SU-DHL-6 (cell line): Measurements from ENCODE around the gene PRSS57.

ENCODE experiments used
- H2AFZ ChIP-seq: fragments of 200-600 bp; sonication (generic); 2 replicates; pipeline ENCODE4 v1.6.1; 2014; ENCODE audit warnings: low read depth, mild to moderate bottlenecking, moderate library complexity, mixed read lengths, antibody characterized with exemption, low read length; ENCODE audit not compliant: severe bottlenecking
- H3F3A ChIP-seq: fragments of 200-600 bp; shearing (Covaris generic); 2 replicates; pipeline ENCODE4 v1.6.0; 2016; ENCODE audit warnings: antibody characterized with exemption, mild to moderate bottlenecking; ENCODE audit not compliant: insufficient read depth
- H3K27ac ChIP-seq: fragments of 200-600 bp; sonication (generic); 2 replicates; pipeline ENCODE4 v1.5.1; 2016; ENCODE audit warnings: low read depth, mild to moderate bottlenecking, low read length, moderate library complexity, mixed read lengths
- H3K27me3 ChIP-seq: fragments of 200-600 bp; sonication (generic), shearing (Covaris generic); 2 replicates; pipeline ENCODE4 v1.6.0; 2014; ENCODE audit warnings: mild to moderate bottlenecking, low read length
- H3K36me3 ChIP-seq: fragments of 200-600 bp; sonication (generic); 2 replicates; pipeline ENCODE4 v1.6.1; 2014; ENCODE audit warnings: mild to moderate bottlenecking, low read length, mixed read lengths
- H3K4me2 ChIP-seq: fragments of 300-600, 200-600 bp; shearing (Covaris generic), sonication (generic); 2 replicates; pipeline ENCODE4 v1.6.0; 2014; ENCODE audit warnings: low read length, low read depth, mild to moderate bottlenecking; ENCODE audit not compliant: poor library complexity, severe bottlenecking
- H3K4me3 ChIP-seq: fragments of 200-600 bp; sonication (generic); 2 replicates; pipeline ENCODE4 v1.5.1; 2014; ENCODE audit warnings: antibody characterized with exemption, low read length, mild to moderate bottlenecking, mixed read lengths; ENCODE audit not compliant: insufficient read depth, poor library complexity, severe bottlenecking
- H3K79me2 ChIP-seq: fragments of 200-600 bp; sonication (generic); 2 replicates; pipeline ENCODE4 v1.6.1; 2014; ENCODE audit warnings: mild to moderate bottlenecking, low read length, moderate library complexity; ENCODE audit not compliant: insufficient read depth
- H3K9ac ChIP-seq: fragments of 200-600 bp; sonication (generic); 2 replicates; pipeline ENCODE4 v1.7.0; 2014; ENCODE audit warnings: mild to moderate bottlenecking, low read length
- H3K9me2 ChIP-seq: fragments of 200-600 bp; sonication (generic); replicated peaks from 2 replicates; pipeline ENCODE4 v1.6.1; 2014; ENCODE audit warnings: low read length; ENCODE audit not compliant: insufficient read depth
- H3K9me3 ChIP-seq: fragments of 200-600 bp; sonication (generic); 2 replicates; pipeline ENCODE4 v1.6.1; 2014; ENCODE audit warnings: low read length, mixed read lengths; ENCODE audit not compliant: insufficient read depth
- H4K20me1 ChIP-seq: fragments of 200-600 bp; sonication (generic); 2 replicates; pipeline ENCODE4 v1.6.1; 2014; ENCODE audit warnings: low read depth, mild to moderate bottlenecking, antibody characterized with exemption, low read length, moderate library complexity, mixed read lengths
- EZH2phosphoT487 ChIP-seq: fragments of 200-600 bp; sonication (generic), shearing (Covaris generic); conservative IDR thresholded peaks from 2 replicates; pipeline ENCODE4 v1.6.1; 2018; ENCODE audit warnings: mild to moderate bottlenecking, antibody characterized with exemption, low read length, moderate library complexity, mixed read lengths
- TF ChIP-seq, protein P1 (sequence below): fragments of 200-600 bp; sonication (generic); IDR thresholded peaks from one replicate; pipeline ENCODE4 v1.5.1; 2017; ENCODE audit warnings: antibody characterized with exemption, mild to moderate bottlenecking, low read length, moderate library complexity; ENCODE audit not compliant: insufficient read depth, poor library complexity, severe bottlenecking

PRSS57 gene

DNA sequence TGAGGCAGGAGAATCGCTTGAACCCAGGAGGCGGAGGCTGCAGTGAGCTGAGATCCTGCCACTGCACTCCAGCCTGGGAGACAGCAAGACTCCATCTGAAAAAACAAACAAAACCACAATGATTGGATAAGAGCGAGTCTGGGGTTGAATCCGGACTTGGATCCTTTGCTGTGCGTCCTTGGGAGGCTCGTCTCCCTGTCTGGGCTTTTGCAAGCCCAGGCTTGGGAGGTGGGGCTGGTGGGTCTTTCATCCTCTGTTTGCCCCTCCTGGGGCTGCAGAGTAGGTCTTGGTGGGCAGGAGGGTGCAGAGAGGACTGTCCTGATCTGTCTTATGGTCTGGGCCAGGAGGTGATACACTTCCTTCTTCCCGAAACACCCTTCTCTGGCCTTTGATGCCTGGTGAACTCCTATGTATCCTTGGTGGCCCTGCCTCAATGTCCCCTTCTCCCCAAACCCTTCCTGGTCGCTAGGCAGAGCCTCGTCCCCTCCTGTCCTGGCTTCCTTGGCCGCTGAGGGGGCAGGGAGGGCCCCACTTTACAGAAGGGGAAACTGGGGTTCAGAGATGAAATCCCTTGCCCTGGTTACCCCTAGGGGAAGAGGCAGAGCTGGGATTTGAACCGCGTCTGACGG is 30.3 kb upstream of the PRSS57 start:
- no peak overlapping the region for H2AFZ ChIP-seq
- TF ChIP-seq, protein P1, sequence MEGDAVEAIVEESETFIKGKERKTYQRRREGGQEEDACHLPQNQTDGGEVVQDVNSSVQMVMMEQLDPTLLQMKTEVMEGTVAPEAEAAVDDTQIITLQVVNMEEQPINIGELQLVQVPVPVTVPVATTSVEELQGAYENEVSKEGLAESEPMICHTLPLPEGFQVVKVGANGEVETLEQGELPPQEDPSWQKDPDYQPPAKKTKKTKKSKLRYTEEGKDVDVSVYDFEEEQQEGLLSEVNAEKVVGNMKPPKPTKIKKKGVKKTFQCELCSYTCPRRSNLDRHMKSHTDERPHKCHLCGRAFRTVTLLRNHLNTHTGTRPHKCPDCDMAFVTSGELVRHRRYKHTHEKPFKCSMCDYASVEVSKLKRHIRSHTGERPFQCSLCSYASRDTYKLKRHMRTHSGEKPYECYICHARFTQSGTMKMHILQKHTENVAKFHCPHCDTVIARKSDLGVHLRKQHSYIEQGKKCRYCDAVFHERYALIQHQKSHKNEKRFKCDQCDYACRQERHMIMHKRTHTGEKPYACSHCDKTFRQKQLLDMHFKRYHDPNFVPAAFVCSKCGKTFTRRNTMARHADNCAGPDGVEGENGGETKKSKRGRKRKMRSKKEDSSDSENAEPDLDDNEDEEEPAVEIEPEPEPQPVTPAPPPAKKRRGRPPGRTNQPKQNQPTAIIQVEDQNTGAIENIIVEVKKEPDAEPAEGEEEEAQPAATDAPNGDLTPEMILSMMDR: no peak
- TF ChIP-seq EZH2phosphoT487: no peak
- no peaks in the 10 kb centered on the region for H3K9me3 ChIP-seq
- H3K9me2 ChIP-seq: no peaks in the 10 kb centered on the region
- H3F3A ChIP-seq: no peaks in the 10 kb centered on the region
- H3K36me3 ChIP-seq: no peaks in the 10 kb centered on the region
- no peak overlapping the region for H3K9ac ChIP-seq
- H3K27me3 ChIP-seq: no peaks in the 10 kb centered on the region
- H3K27ac ChIP-seq: no peak overlapping the region
- no peak overlapping the region for H3K4me3 ChIP-seq
- no peaks in the 10 kb centered on the region for H4K20me1 ChIP-seq
- H3K4me2 ChIP-seq: no peak overlapping the region
- H3K79me2 ChIP-seq: no peaks in the 10 kb centered on the region

DNA sequence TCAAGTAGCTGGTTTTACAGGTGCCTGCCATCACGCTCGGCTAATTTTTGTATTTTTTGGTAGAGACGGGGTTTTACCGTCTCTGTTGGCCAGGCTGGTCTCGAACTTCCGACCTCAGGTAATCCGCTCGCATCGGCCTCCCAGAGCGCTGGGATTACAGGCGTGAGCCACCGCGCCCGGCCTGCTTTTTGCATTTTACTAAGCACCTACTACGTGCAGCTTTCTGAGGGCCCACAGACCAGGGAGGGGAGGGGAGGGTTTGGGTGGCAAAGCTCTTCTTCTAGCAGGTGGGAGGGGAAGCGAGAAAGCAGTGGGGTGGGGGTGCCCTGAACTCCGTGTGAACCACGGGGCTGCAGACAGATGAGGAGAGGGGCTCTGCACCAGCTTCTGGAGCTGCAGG is 28.5 kb upstream of the PRSS57 start:
- no peak overlapping the region for H2AFZ ChIP-seq
- no peaks in the 10 kb centered on the region for H3K79me2 ChIP-seq
- H3K27me3 ChIP-seq: no peaks in the 10 kb centered on the region
- H3K27ac ChIP-seq: no peak overlapping the region
- no peak overlapping the region for H3K4me2 ChIP-seq
- no peak overlapping the region for H3K9ac ChIP-seq
- no peaks in the 10 kb centered on the region for H3K9me3 ChIP-seq
- TF ChIP-seq, protein P1: no peak
- TF ChIP-seq EZH2phosphoT487: no peak
- no peak overlapping the region for H3K4me3 ChIP-seq
- no peaks in the 10 kb centered on the region for H3K36me3 ChIP-seq
- no peaks in the 10 kb centered on the region for H3K9me2 ChIP-seq
- H4K20me1 ChIP-seq: no peaks in the 10 kb centered on the region
- H3F3A ChIP-seq: no peaks in the 10 kb centered on the region

DNA sequence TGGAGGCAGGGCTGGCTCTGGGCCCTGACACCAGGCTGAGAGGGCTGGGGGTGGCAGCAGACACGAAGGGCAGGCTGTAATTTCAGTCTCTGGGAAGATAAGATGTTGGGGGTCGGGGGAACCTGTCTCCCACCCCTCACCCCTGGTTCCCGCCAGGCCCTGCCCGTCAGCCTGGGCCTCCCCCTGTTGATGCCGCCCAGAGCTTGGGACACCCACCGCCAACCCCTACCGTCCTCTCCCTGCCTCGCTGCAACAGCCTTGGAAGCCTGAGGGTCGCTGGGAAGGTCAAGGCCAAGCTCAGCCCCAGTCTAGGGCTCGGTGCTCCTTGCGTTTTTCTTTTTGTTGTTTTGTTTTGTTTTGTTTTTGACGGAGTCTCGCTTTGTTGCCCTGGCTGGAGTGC is 28.0 kb upstream of the PRSS57 start:
- Histone ChIP-seq H3F3A (no peaks in the 10 kb centered on the region), H3K27ac (no peak overlapping the region), H4K20me1 (no peaks in the 10 kb centered on the region), H3K9ac (no peak overlapping the region), H3K9me3 (no peaks in the 10 kb centered on the region), H2AFZ (no peak overlapping the region), H3K4me2 (no peak overlapping the region), H3K36me3 (no peaks in the 10 kb centered on the region), H3K4me3 (no peak overlapping the region), H3K79me2 (no peaks in the 10 kb centered on the region), H3K27me3 (no peaks in the 10 kb centered on the region), H3K9me2 (no peaks in the 10 kb centered on the region)
- TF ChIP-seq, protein P1: no peak
- TF ChIP-seq EZH2phosphoT487: no peak
